ENCODE data around the gene INO80E. TPM values are rescaled to one million over a fixed set of nuclear protein-coding genes. Genes with fewer than 3 reads are reported as not detected.

INO80E gene
- total and polyA plus RNA-seq, 10 donors = 47.9 to 93.3 (median 71.7) TPM

- DNase-seq = no peak
- Histone ChIP-seq H3K9me3 (no peaks in the 10 kb centered on the region), H3K36me3 (peaks cover 0 to 53% (median 11%) of the 10 kb centered on the region in 6 donors), H3K27me3 (replicated peaks in 1 of 7) (peaks cover 0 to 31% (median 21%) of the 10 kb centered on the region in 7 donors), H3K27ac (no peak overlapping the region), H3K4me3 (no peak overlapping the region), H3K4me1 (peaks cover 1 to 33% (median 25%) of the 10 kb centered on the region in 6 donors)
- intact Hi-C loops (cut with DNase I; ENCODE audit: low total_unique reads) = loop anchor here (5.0 kb wide), 1 partner anchor 309 kb away; no protein-coding TSS in a partner anchor
- WGBS, 5 donors = 86 to 100% (median 89%) methylated on average over 1 to 18 of the region's 18 CpGs
- TF ChIP-seq, protein P1, sequence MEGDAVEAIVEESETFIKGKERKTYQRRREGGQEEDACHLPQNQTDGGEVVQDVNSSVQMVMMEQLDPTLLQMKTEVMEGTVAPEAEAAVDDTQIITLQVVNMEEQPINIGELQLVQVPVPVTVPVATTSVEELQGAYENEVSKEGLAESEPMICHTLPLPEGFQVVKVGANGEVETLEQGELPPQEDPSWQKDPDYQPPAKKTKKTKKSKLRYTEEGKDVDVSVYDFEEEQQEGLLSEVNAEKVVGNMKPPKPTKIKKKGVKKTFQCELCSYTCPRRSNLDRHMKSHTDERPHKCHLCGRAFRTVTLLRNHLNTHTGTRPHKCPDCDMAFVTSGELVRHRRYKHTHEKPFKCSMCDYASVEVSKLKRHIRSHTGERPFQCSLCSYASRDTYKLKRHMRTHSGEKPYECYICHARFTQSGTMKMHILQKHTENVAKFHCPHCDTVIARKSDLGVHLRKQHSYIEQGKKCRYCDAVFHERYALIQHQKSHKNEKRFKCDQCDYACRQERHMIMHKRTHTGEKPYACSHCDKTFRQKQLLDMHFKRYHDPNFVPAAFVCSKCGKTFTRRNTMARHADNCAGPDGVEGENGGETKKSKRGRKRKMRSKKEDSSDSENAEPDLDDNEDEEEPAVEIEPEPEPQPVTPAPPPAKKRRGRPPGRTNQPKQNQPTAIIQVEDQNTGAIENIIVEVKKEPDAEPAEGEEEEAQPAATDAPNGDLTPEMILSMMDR (IDR thresholded peaks at IDR 0.05 in 8 of 11, conservative IDR thresholded peaks at IDR 0.05 in 3 of 11) = no peak
- TF ChIP-seq POLR2AphosphoS5 (IDR thresholded peaks at IDR 0.05) (peak in 1 of 3 donors; percentile 16), POLR2A (IDR thresholded peaks at IDR 0.05) (no peak)
Observed at GRCh38 chr16:30006095-30006473, 10.0 kb downstream of the INO80E start.

DNA sequence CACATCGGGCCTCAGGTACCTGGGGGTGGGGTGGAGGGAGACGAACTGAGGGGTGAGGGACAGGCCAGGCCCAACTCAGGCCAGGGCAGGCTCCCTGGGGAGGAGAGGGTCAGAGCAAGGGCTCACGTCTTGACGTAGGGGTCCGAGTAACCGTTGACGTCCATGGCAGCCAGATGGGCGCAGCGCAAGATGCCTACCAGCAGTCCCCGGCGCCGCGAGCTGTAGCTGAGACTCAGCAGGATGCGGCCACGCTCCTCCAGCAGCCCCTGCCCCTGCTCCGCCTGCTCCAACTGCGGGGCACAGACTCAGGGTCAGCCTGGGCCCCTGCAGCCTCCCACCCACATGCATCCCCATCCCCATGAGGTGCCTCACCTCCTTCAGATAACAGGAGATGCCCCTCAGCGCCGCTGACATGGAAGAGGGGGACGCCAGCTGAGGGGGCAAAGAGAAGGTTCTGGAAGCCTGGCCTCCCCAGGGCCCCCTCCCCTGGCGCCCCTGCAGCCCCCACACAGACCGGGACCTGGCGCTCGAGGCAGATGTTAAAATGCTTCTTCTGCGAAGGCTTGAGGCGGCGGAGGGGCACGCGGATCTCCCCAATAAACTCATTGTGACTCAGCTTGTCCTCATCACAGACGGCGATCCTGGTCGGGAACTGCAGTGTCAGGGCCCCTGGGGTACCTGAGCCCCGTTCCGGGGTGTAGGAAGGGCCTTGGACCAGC is 10.8 kb downstream of the INO80E start:
- H3K4me3 ChIP-seq = no peak overlapping the region
- peaks cover 0 to 38% (median 28%) of the 10 kb centered on the region in 7 donors for H3K27me3 ChIP-seq (replicated peaks in 1 of 7)
- no peak overlapping the region for H3K27ac ChIP-seq
- H3K9me3 ChIP-seq = no peaks in the 10 kb centered on the region
- WGBS, 5 donors = 85 to 91% (median 86%) methylated on average over 23 to 34 of the region's 34 CpGs
- no peak for DNase-seq
- TF ChIP-seq, protein P1 (IDR thresholded peaks at IDR 0.05 in 8 of 11, conservative IDR thresholded peaks at IDR 0.05 in 3 of 11) = no peak
- TF ChIP-seq POLR2AphosphoS5 (IDR thresholded peaks at IDR 0.05) = peak in 2 of 3 donors; percentile 15 to 60
- intact Hi-C loops (cut with DNase I; ENCODE audit: low total_unique reads) = loop anchor here (5.0 kb wide), 1 partner anchor 310 kb away; no protein-coding TSS in a partner anchor
- H3K36me3 ChIP-seq = peaks cover 0 to 45% (median 7%) of the 10 kb centered on the region in 6 donors
- peaks cover 6 to 40% (median 32%) of the 10 kb centered on the region in 6 donors for H3K4me1 ChIP-seq

- intact Hi-C loops (cut with DNase I; ENCODE audit: low total_unique reads) = loop anchor here (5.0 kb wide), 1 partner anchor 310 kb away; no protein-coding TSS in a partner anchor
- H3K36me3 ChIP-seq = peaks cover 0 to 39% (median 1%) of the 10 kb centered on the region in 6 donors
- whole genome bisulfite sequencing, 5 donors = 65 to 84% (median 78%) methylated on average over 7 to 11 of the region's 11 CpGs
- peaks cover 6 to 44% (median 33%) of the 10 kb centered on the region in 6 donors for H3K4me1 ChIP-seq
- H3K9me3 ChIP-seq = no peaks in the 10 kb centered on the region
- no peak overlapping the region for H3K4me3 ChIP-seq
- DNase-seq = no peak
- H3K27me3 ChIP-seq (replicated peaks in 1 of 7) = peaks cover 0 to 44% (median 34%) of the 10 kb centered on the region in 7 donors
- TF ChIP-seq, protein P1 (IDR thresholded peaks at IDR 0.05 in 8 of 11, conservative IDR thresholded peaks at IDR 0.05 in 3 of 11) = no peak
- peak in 1 of 3 donors; percentile 24 for TF ChIP-seq POLR2AphosphoS5 (IDR thresholded peaks at IDR 0.05)
- H3K27ac ChIP-seq = no peak overlapping the region
Observed at GRCh38 chr16:30007378-30007895, 11.4 kb downstream of the INO80E start.
